ENCODE data around the gene KLF11.
A peak's percentile ranks its signal among the peaks of the same experiment; 100 is the strongest.

KLF11 gene

DNA sequence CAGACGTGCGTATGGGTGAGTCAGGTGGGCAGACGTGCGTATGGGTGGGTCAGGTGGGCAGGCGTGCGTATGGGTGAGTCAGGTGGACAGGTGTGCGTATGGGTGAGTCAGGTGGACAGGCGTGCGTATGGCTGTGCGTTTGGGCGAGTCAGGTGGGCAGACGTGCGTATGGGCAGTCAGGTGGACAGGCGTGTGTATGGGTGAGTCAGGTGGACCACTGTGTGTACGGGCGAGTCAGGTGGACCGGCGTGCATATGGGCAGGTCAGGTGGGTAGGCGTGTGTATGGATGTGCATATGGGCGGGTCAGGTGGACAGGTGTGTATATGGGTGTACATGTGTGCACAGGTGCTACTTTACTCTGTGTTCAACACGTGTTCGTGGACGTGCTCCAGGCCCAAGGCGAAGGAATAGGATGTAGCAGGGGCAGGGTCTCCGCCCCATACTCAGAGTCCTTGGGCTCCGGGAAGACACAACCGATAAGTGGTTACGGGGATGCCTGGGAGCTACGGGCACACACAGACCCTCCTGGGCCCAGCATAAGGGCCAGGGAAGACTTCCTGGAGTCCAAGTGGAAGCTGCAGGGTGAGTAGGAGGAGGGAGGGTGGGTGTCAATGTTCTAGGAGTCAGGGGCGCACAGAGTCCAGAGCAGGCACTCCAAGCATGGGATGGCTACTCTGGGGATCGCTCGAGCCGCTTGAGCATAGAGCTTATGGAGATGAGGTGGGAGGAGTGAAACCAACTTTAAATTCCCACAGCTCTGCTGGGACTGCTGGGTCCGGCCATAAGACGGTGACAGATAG is 27.1 kb upstream of the KLF11 start:
- TF ChIP-seq, protein P1, sequence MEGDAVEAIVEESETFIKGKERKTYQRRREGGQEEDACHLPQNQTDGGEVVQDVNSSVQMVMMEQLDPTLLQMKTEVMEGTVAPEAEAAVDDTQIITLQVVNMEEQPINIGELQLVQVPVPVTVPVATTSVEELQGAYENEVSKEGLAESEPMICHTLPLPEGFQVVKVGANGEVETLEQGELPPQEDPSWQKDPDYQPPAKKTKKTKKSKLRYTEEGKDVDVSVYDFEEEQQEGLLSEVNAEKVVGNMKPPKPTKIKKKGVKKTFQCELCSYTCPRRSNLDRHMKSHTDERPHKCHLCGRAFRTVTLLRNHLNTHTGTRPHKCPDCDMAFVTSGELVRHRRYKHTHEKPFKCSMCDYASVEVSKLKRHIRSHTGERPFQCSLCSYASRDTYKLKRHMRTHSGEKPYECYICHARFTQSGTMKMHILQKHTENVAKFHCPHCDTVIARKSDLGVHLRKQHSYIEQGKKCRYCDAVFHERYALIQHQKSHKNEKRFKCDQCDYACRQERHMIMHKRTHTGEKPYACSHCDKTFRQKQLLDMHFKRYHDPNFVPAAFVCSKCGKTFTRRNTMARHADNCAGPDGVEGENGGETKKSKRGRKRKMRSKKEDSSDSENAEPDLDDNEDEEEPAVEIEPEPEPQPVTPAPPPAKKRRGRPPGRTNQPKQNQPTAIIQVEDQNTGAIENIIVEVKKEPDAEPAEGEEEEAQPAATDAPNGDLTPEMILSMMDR (IDR thresholded peaks at IDR 0.05; ENCODE audit: insufficient read depth, low read depth, low read length, missing control alignments) = no peak
- no peak overlapping the region for H3K4me3 ChIP-seq (ENCODE audit: low read length)
- DNase-seq (ENCODE audit: low read depth) = no peak

DNA sequence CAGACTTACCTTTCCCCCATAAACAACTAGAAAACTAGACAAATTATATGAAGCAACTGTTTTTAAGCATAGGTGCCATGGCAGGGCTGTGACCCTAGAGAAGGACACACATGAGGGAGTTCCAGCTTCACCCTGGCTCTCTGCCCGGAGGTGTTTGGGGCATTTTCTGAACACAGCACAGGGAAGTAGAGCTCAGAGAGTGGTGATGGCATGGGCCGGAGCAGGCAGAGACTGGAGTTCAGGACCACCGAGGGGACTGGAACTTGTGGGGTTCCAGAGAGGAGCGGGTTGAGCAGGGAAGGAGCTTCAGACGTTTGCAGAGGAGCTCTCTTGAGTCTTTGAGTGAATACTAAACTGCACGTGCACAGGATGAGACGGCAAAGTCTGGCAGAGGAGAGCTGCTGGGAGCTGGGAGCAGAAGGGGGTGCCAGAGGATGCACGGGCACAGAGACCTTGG is 26.5 kb upstream of the KLF11 start:
- no peak for DNase-seq (ENCODE audit: low read depth)
- TF ChIP-seq, protein P1 (IDR thresholded peaks at IDR 0.05; ENCODE audit: insufficient read depth, low read depth, low read length, missing control alignments) = no peak
- H3K4me3 ChIP-seq (ENCODE audit: low read length) = no peak overlapping the region

DNA sequence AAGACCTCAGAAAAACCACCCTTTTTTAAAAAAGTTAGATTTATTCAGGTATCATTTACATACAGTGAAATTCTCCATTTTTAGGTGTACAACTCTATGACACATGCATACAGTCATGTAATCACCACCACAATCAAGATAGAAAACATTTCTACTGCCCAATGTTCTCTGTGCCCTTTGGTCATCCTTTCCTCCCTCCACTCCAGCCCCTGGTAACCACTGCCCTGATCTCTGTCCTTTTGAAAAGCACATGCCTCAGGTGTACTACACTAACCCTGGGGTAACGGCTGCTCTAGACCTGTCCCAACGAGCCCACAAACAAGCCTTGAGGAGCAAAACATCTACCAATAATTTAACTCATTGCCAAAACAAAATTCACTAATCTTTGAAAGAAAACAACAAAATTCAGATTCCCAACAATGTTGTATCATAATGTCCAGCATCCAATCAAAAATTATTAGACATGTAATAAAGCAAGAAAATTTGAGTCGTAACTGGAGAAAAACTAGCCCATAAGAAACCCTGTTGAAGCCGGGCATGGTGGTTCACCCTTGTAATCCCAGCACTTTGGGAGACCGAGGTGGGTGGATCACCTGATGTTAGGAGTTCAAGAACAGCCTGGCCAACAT is 25.9 kb upstream of the KLF11 start:
- no peak overlapping the region for H3K4me3 ChIP-seq (ENCODE audit: low read length)
- TF ChIP-seq, protein P1 (IDR thresholded peaks at IDR 0.05; ENCODE audit: insufficient read depth, low read depth, low read length, missing control alignments) = no peak
- no peak for DNase-seq (ENCODE audit: low read depth)

DNA sequence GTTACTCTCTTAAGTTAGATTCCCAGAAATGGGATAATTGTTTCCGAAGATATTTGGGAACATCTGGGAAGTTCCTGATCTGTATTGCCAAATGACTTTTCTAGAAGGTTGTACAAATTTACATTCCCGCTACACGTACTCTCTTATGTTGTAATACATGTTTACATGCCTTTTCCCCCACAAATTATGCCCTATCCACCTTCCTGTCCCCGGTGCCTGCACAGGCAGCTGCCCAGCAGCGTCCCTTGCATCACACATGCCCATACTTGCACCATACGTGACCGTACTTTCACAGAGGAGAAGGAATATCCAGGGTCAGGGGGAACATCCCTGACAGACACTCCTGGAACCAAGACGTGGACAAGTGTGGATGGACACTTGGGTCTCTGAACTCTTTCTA is 24.2 kb upstream of the KLF11 start:
- no peak overlapping the region for H3K4me3 ChIP-seq (ENCODE audit: low read length)
- TF ChIP-seq, protein P1 (IDR thresholded peaks at IDR 0.05; ENCODE audit: insufficient read depth, low read depth, low read length, missing control alignments) = no peak
- DNase-seq (ENCODE audit: low read depth) = peak; percentile 87

DNA sequence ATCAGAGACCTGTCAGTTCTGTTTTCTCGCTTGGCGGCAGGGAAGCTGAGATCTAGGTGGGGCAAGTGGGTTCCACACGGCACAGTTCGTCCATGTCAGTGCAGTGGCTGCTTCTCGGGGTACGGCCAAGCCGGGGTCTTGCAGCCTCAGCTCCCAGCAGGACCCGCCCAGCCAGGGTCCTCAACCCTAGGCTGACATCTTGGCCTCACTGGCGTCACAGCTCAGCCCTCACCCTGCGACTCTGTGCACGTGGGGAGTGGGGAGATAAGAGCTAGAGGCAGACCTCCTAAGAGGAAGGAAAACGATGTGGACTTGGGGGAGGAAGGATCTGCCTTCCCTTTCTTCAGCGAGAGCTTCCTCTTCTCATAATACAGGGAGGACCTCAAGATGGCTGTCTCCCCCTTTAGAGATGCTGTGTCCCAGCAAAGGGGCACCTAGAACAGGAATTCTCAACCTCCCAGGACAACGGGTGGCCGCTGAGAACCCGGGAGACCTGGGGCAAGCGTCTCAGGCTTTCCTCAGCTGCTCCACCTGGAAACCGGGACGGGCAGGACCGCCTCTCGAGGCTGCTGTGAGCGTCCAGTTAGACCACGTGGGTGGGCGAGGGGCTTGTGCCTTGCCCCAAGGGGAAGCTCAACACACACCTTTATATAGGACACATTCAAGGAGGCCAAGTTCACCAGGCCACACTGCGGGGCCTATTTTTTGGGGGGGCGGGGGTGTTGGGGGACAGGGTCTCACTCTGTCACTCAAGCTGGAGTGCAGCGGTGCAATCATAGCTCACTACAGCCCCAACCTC is 23.5 kb upstream of the KLF11 start:
- no peak overlapping the region for H3K4me3 ChIP-seq (ENCODE audit: low read length)
- no peak for DNase-seq (ENCODE audit: low read depth)
- TF ChIP-seq, protein P1 (IDR thresholded peaks at IDR 0.05; ENCODE audit: insufficient read depth, low read depth, low read length, missing control alignments) = no peak

DNA sequence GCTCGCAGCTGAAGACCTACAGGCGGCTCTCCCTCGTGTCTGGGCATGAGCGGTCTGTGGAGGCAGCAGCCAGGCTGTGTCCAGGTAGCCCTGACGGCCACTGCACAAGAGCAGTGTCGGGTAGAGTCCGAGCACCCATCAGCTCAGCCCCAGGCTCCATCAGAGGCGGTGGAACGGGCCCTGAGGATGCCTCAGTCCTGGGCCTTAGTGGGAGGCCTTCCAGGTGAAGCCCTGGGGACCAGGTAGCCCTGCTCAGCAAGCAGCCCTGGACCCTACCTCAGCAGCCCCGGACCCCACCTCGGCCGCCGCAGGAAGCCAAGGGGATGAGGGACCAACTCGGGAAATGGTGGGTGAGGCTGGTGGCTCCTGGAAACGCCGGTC is 21.3 kb upstream of the KLF11 start:
- DNase-seq (ENCODE audit: low read depth) = no peak
- H3K4me3 ChIP-seq (ENCODE audit: low read length) = no peak overlapping the region
- TF ChIP-seq, protein P1 (IDR thresholded peaks at IDR 0.05; ENCODE audit: insufficient read depth, low read depth, low read length, missing control alignments) = no peak

All from epithelial cell of esophagus (primary cell).